HL-60/S4 treated with phorbol 12-myristate 13-acetate at 8.2 ng/mL for 4 days and 3 days (cell line): Measurements from ENCODE around the gene CD300LF.

Source experiments
- in situ Hi-C: fragments of 300-500 bp; cut with MboI; formaldehyde crosslinking; loops from 2 replicates; pipeline ENCODE4 v1.15.0; 2022; ENCODE audit warnings: low sequenced_read_pairs

Gene CD300LF

DNA sequence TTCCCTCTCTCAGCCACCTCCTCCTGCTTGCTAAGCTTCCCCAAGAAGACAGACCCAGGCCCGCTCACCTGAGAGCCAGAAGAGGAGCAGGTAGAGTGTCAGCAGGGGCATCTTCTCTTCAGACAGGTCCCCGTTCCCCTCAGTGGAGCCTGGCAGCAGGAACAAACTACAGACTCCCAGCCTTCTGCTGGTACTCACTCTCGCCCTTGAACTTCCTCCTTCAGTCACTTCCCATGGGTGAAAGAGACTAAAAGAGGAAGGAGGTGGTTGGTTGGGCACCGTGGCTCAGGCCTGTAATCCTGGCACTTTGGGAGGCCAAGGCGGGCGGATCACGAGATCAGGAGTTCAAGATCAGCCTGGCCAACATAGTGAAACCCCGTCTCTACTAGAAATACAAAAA, at the start of gene CD300LF:
Gene CD300LF (minus strand): TSS at position 168 of the 400 bp plus-strand sequence. CDS start 57 bp downstream, at position 111.
- in situ Hi-C loops = no loop called here

DNA sequence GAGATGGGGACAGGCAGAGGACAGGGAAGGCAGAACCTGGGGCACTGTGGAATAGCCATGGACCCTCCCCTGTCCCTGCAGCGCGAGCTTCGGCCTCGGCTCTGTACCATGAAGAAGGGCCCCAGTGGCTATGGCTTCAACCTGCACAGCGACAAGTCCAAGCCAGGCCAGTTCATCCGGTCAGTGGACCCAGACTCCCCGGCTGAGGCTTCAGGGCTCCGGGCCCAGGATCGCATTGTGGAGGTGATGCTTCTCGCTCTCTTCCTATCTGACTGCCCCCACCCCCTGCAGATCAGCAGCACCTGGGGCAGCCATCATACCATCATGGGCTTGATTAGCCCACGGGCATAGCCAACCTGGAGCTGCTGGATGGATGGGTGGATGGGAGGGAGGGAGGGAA, 49.2 kb upstream of the CD300LF start:
- in situ Hi-C loops = no loop called here

DNA sequence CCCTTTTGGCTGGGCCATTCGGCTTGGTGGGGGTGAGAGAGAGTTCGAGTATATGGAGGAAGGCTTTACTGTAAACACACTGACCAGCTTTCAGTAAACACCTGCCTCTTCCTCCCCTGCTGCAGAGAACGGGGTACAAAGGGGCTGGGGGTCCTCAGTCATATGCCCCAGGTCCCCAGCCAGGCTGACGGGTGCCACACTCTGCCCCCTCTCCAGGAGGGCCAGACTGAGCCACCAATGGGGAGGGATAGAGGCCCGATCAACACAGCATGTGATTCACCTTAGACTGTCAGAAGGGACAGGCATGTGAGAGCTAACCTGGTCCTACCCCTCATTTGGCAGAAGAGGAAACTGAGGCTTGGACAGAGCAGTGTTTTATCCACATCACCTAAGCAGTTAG, 48.7 kb upstream of the CD300LF start:
- in situ Hi-C loops = no loop called here

- in situ Hi-C loops = no loop called here
Measured at GRCh38 chr17:74760404-74761105, 47.8 kb upstream of the CD300LF start.

DNA sequence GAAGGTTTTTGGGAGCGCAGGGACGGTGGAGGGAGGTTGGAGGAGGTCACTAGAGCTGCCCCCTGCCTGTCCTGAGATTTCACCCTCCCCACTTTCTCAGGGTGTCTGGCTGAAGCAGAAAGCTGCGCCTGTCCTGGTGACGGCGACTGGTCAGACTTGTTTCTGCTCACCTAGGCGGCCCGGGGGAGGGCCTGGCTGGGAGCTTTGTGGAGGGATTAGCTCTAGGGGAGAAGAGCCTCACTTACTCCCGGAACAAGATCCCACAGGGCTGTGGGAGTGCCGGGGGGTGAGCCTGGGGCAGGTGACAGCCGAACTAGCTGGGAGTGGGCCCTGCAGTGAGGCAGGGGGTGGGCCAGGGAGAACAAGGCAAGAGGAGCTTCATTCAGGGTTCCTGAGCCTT, 47.2 kb upstream of the CD300LF start:
- in situ Hi-C loops = no loop called here

GRCh38 chr17:74759243-74759801, 46.6 kb upstream of the CD300LF start:
- in situ Hi-C loops = no loop called here

- in situ Hi-C loops = no loop called here
Measured at GRCh38 chr17:74758848-74759168, 46.1 kb upstream of the CD300LF start.

DNA sequence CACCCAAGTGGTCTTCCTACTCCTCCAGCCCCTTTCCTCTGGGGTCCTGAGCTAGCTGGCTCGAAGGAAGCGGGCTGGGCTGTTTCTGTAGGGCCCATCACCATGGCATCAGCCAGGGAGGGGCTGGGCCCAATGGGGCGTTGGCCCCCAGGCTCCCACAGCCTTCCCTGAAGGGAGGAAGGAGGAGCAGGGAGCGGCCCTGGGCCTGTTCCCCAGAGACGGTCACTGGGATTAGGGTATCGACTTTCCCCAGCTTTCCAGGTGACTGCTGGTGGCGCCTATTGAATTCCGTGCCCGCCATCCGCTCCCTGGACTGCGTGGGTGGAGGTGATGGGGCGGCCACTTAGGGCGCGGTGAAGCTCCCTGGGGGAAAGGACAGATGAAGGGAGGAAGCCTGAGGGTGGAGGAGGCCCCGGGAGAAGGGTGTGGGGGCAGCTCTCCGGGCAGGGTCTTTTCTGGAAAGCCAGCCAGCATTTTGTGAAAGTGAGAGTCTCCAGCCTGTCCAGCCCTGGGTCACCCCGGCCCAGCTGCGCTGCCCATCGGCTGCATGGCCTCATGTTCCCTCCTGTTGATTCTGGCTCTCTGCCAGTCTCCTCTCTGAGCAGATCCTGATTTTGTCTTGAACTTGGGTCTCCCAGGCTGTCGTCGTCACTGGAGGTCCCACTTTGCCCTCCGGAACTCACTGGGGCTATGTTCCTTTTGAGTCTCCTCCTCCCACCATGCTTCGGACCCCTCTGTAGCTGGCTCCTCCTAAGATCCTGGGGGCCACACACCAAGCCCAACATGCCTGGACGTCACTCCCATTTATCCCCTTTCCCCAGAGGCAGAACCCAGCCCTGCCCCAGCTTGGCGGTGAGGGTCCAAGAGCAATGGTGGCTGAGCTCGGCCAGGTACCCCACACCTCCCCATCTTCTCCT, 45.5 kb upstream of the CD300LF start:
- in situ Hi-C loops = no loop called here

GRCh38 chr17:74757502-74757901, 44.8 kb upstream of the CD300LF start:
- in situ Hi-C loops = no loop called here

DNA sequence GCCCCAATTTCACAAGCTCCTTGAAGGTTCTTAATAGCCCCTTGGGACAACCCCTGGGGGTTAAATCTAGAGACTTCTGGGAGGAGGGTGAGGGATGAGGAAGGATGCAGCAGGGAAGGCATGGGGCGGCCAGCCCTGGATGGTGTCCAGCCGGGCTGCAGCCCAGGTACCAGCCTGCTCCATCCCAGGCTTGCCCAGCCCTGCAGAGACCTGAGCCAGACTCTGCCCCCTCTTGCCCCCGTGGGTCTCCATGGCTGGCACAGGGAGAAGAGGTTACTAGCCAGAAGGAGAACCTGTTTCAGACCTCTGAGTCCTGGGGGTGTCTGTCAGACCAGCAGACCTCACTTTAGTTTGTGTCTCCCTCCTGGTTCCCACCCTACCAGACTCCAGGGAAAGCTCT, 44.2 kb upstream of the CD300LF start:
- in situ Hi-C loops = no loop called here

DNA sequence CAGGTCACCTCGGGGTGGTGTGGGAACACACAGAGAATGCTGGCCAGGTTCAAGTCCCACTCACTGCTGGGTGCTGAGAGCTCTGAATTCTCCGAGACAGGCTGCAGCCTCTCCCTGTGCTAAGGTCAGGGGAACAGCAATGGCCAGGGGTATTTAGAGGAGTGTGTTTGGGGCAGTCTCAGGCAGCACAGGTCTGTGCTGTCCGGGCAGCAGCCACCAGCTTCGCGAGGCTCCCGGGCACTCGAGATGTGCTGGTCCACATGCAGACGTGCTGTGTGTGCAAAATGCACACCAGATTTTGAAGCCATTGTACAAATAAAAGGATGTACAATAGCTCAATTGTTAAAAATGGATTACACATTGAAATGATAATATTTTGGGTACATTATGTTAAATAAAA, 42.8 kb upstream of the CD300LF start:
- in situ Hi-C loops = no loop called here

- in situ Hi-C loops = no loop called here
Measured at GRCh38 chr17:74754832-74755231, 42.1 kb upstream of the CD300LF start.

- in situ Hi-C loops = no loop called here
Measured at GRCh38 chr17:74752822-74753401, 40.2 kb upstream of the CD300LF start.

DNA sequence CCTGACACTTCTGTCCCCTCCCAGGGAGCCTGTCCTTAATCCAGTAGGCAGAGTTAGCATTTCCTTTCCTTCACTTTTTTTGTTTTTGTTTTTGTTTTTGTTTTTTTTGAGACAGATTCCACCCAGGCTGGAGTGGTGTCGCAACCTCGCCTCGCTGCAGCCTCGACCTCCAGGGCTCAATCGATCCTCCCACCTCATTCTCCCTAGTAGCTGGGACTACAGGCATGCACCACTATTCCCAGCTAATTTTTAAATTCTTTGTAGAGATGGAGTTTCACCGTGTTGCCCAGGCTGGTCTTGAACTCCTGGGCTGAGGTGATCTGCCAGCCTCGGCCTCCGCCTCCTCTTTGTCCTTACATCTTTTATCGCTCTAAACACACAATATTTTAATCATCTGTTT, 39.7 kb upstream of the CD300LF start:
- in situ Hi-C loops = no loop called here

DNA sequence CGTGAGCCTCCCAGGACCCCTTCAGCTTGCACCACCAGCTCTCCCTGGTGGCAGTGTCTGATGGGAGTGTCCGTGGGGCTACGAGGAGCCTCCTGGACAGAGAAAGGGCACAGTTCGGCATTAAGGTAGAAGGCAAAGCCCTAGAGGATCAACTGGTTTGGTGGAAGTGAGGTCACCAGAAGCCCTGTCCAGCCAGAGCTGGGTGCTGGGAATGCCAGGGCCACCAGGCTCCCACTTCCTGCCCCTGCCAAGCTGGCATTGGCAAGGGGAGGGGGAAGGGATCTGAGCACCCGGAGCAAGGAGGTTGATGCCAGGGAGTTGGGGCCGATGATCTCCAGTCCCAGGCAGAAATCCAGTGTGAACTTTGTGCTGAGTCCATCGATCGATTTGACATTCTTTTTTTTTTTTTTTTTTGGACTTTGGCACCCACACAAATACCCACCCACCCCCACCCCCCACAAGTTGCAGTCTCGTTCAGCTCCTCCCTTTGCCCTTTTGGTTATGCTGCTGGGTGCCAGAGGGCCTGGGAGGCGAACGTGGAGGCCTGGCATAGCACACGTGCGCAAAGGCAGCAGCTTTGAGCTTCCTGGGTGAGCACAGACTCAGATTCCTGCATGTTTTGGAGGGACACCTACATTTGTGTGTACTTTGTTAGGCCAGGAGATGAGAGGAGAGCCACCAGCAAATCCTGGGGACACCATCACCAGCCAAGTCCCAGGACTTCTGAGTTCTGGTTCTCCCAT, 37.8 kb upstream of the CD300LF start:
- in situ Hi-C loops = no loop called here

- in situ Hi-C loops = no loop called here
Measured at GRCh38 chr17:74750039-74750326, 37.3 kb upstream of the CD300LF start.

DNA sequence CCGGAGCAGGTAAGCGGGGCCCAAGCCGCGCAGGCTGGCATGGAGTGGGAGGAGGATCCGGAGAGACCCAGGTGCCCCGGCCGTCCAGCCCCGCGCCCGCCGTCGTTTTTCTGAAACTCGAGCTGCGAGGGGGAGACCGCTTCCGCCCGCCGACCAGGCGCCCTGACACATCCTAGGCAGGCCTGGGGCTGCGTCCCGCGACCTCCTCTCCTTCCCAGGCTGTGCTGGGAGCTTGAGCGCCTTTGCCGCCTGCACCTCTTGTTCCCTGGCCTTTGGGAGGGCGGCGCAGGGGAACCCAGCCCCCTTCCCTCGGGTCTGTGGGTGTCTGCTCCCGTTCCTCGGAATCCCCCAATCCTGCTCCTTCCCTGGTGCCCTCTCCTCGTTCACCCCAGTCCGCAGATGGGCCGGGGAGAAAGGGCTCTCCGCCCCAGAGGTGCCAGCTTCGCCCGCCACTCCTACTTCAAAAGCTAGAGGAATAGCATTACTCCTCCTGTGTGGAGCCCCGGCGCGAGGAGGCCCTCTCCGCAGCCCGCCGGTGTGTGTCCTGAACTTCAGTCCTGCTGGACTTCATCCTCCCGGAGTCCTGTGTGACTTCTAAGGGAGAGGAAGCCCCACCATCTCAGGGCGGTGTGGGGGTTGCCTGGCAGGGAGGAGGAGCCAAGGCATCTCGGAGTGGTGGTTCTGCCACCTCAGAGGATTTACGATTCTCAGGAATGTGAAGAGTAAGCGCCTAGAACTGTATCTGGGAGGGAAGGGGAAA, 36.7 kb upstream of the CD300LF start:
- in situ Hi-C loops = no loop called here

- in situ Hi-C loops = no loop called here
Measured at GRCh38 chr17:74748529-74749278, 36.0 kb upstream of the CD300LF start, which contains the start of gene NHERF1. NHERF1 (plus strand) TSS chr17:74748628; CDS start chr17:74748847, 219 bp downstream.

- in situ Hi-C loops = no loop called here
Measured at GRCh38 chr17:74748279-74748528, 35.5 kb upstream of the CD300LF start.

GRCh38 chr17:74746922-74747321, 34.2 kb upstream of the CD300LF start:
- in situ Hi-C loops = no loop called here
